ENCODE data around the gene CCL4. TPM values are rescaled to one million over a fixed set of nuclear protein-coding genes. Genes with fewer than 3 reads are reported as not detected.
A peak's percentile ranks its signal among the peaks of the same experiment; 100 is the strongest.
"Not testable (repeated sequence)": the region's sequence is repeated elsewhere in the genome, so short reads cannot be mapped to it uniquely, and the experiment has no call there.

The CCL4 gene
- 7.1 TPM for total RNA-seq

GRCh38 chr17:36103401-36103975 is at the start of gene CCL4:
TSS of gene CCL4 (plus strand) at chr17:36103827. CDS start at chr17:36103906, 79 bp downstream.
- not testable (repeated sequence) for DNase-seq

DNA sequence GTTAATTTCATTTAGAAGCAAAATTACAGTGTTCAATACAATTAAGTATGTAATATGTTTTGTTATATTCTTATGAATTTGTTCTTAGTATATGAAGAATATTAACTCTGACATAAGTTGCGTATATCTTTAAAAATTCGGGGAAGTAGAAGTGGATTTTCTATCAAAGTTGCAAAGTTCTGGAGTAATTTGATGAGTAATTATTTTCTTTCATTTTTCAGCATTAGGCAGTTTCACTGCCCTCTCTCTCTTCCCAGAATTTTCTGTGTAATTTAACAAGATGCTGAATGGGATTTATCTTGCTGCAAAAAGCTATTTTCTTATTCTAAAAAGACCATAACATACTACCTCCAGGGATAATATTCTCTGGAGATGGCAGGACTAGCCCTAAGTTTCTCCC is 48.5 kb upstream of the CCL4 start:
- DNase-seq: no peak

DNA sequence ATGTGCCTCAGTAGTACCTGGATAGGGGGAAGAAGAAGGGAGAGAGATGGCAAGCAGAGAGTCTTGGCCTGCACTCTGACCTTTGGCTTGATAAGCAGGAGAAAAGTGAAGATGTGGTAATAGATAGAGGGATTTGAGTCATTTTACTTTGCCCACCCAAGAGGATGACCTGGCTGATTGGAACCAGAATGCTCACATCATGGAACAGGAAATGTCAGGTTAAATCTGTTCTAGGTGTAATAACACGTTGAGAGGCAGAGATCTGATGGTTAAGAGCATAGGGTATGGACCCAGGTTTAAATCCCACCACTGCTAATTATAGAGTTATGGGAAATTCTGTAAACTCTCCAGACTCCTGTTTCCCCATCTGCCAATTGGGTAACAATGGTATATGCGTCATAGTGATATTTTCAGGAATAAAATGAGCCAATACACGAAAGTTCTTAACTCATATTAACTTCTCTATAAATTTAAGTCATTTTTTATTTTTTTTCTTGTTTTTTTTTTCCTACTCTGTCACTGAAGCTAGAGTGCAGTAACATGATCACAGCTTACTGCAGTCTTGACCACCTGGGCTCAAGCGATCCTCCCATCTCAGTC is 47.6 kb upstream of the CCL4 start:
- DNase-seq: no peak

DNA sequence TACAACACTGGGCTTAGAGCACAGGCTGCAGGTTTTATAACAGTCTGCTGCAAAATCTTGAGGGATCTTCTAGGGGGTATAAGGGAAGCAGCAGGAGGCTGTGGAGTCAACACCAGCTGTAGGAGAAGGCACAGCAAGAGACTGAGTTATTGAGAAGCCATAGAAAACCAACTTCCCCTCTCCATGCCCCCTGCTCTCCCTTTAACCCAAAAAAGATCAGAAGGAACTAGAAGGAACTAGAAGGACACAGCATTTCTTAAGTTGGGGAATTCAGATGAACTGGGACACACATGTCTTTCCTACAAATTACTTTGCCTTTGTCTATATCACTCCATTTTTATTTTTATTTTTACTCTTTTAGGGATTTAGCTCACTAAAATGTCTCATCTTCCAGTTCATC is 45.7 kb upstream of the CCL4 start:
- no peak for DNase-seq

DNA sequence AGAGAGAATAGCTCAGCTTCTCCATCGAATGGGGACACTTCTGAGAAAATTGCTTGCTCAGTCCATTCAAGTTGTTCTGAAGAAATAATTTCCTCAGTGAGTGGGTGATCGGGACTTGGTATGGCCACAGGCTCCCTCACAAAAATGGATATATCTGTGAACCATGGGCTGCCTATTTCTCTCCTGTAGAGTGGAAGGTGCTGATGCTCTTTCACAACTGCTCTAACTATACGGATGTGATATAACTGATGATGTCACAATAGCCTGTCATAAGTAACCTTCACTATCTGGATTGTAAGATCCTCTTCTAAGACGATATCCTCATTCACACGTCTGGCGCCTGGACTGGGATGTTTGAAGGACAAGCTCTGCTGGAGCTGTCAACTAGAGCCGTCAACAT is 44.2 kb upstream of the CCL4 start:
- DNase-seq: no peak

DNA sequence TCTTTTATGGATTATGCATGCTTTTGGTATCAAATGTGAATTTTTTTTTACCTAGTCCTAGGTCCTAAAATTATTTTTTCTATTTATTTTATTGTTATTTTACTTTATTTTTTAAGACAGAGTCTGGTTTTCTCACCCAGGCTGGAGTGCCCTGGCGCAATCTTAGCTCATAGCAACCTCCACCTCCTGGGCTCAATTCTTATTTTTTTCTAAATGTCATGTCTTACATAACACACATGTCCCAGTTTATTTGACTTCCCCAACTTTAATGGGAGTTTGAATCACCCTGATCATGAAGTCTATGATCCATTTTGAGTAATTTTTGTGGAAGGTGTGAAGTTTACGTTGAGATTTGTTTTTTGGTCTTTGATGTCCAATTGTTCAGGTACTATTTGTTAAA is 42.8 kb upstream of the CCL4 start:
- DNase-seq: no peak

GRCh38 chr17:36063786-36064541 is 39.7 kb upstream of the CCL4 start, which contains the start of gene CCL18:
TSS of gene CCL18 (plus strand) at chr17:36064272. CDS start at chr17:36064343, 71 bp downstream.
- DNase-seq: no peak

DNA sequence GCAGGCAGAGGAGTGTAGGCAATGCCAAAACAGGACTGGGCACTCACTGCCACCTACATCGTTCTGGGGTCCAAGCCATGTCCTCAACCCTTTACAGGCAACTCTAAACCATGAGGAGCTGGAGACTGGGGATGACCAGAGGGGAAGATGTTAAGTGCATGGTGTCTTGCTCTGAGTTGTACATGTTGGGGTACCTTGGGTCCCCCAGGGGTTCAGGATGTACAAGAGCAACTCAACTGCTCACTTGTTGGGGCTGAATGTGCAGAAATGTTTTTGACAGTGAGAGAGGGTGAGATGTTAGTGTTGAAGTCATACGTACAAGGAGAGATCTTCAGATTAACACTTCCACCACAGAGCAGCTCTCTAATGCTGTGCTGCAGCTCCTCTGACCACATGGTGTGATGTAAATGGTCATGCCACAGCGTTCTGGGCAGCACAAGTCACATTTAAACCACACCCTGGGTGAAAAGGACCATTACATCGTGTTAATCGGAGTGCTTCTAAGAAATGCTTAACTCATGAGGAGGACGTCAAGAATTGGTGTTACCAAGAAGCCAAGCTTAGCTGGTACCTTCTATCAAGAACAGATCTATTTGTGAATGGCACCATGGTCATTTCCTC is 37.2 kb upstream of the CCL4 start:
- peak; percentile 2 for DNase-seq

- no peak for DNase-seq
These were observed 35.1 kb upstream of the CCL4 start for GRCh38 chr17:36068524-36068923.

- no peak for DNase-seq
These were observed 34.5 kb upstream of the CCL4 start for GRCh38 chr17:36069136-36069535.

DNA sequence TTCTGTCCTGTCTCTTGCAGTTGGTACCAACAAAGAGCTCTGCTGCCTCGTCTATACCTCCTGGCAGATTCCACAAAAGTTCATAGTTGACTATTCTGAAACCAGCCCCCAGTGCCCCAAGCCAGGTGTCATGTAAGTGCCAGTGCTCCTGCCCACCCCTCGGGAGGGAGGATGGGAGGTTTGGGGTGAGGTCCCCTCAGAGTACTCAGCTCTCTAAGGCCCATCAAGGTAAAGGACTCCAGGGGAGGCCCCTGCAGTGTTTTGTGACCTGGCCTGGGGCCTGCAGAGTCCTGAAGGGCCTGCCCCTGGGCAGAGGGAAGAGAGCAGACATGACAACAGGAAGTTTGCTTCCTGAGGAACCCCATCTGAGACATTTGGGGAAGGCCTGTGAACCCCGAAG is 33.2 kb upstream of the CCL4 start:
- no peak for DNase-seq

- DNase-seq: no peak
These were observed 31.9 kb upstream of the CCL4 start for GRCh38 chr17:36071751-36072150.

DNA sequence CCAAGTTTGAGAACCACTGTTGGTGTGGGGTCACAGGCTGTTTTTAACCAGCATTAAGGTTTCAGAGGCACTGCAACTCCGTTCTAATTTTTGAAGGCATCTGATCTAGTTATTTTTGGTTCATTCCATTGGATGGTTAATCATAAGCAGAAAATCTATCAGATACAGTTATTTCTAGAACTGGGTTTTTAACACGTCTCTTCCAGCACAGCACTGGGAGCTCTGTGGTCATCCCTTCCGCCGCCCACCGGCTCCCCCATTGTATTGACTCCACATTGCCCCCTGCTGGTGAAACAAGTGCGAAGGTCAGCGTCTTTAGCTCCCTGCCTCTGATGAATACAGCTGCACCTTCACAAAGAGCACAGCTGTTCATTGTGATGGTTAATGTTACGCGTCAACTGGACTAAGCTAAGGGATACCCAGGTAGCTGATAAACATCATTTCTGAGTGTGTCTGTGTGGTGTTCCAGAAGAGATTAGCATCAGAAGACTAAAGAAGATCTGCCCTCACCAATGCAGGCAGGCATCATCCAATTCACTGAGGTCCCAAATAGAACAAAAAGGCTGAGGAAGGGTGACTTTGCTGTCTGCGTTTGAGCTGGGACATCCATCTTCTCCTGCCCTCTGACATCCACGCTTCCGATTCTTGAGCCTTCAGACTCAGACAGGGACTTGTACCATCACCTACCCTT is 31.1 kb upstream of the CCL4 start:
- no peak for DNase-seq

DNA sequence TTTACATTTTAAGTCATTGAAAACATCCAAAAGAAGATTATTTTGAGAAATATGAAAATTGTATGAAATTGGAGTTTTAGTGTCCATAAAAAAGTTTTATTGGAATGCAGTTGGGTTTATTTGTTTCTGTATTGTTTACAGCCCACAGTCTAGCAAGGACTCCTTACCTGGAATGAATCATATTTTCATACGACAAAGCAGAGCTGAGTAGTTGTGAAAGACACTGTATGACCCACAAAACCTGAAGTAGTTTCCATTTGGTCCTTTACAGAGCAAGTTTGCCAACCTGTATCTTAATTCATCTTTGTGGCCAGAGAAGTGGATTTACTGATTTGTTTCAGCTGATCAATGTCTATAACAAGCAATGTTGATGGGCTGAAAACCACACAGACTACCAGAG is 29.3 kb upstream of the CCL4 start:
- DNase-seq: no peak

GRCh38 chr17:36081681-36082471 is 21.8 kb upstream of the CCL4 start:
- DNase-seq: not testable (repeated sequence)

DNA sequence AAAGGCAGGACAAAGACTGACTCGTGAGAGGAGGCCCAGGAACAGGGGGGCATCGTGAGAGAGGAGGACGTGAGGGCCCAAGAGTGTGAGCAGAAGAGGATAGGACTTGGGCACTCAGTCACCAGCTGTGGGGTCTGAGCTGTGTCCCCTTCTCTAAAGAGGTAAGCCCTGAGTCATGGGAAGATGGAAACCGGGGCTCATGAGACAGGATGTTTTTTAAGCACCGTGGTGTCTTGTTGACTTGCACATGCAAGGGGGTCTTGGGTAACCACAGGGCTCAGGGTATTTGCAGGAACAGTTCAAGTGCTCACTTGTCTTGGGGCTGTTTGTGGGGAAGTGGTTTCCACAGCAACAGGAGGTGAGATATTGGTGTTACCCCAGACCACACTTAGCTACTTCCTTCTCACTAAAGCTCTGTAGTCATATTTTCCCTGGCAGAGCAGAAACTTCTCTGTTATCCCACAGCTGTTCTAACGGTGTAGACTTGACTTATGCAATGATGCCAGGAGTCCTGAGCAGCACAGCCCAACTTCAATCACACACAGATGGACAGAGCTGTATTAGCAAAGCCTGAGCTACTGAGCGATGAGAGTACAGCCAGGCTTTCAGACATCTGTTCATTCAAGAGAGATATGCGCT is 21.0 kb upstream of the CCL4 start:
- DNase-seq: not testable (repeated sequence)

DNA sequence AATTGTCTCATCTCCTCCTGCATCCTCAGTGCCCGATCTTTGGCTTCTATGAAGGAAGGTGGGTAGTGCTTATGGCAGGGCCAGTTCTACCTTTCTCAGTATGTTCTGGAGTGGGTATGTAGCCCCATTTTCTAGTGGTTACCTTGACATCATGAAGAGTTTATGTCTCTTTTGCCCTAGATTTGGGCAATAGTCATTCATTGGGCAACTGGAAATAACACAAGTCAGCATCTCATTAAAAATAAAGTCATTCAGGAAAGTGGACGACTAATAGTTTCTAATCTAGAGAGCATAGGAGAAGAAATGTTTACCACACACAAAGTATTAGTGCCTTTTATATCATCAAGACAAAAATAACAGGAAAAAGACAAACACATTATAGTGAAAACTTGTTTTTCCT is 19.9 kb upstream of the CCL4 start:
- not testable (repeated sequence) for DNase-seq

DNA sequence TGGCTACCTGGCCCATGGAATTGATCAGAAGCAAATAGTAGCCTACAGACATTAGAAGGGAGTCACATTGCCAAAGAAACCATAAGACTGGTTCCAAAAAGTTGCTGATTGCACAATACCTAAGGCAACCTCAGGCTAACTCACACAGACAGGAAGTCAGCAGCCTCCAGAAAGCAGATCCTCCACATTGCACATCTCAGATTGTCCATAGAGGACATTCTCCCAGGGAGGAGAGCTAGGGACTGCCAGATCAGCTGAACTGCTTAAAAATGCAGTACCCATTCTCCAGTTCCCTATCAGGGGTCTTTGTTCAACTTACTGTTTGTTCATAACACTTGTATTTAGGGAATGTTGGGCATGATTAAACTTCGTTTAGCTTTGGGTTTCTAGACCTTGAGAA is 17.9 kb upstream of the CCL4 start:
- DNase-seq: no peak

DNA sequence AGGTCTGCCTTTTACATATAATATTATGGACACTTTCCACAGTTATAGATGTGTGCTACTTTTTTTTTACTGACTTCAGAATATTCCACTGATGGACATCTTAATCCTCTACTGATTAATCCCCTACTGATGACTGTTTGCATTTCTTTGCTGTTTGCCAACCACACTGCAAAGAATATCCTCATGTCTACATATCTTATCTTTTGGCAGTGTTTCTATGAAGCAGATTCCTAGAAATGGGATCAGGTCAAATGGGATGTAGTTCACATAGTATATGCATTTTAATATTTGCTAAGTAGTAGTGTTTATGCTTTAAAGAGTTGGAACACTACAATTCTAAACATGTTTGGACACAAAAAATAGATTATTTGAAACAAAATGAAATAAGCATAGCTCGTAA is 16.8 kb upstream of the CCL4 start:
- no peak for DNase-seq

GRCh38 chr17:36087471-36087870 is 16.2 kb upstream of the CCL4 start:
- DNase-seq: not testable (repeated sequence)

GRCh38 chr17:36087897-36088572 is 15.6 kb upstream of the CCL4 start:
- not testable (repeated sequence) for DNase-seq

Measured in skin of body (tissue), 2 donors.